T-helper 1 cell (primary cell): Measurements from ENCODE around the gene SNRPN.
"Not testable (repeated sequence)": the region's sequence is repeated elsewhere in the genome, so short reads cannot be mapped to it uniquely, and the experiment has no call there.

Source experiments
- DNase-seq, 5 donors: peaks; one replicate each; pipeline ENCODE4 v3.0.0-alpha.2; 2012 to 2020

Gene SNRPN

DNA sequence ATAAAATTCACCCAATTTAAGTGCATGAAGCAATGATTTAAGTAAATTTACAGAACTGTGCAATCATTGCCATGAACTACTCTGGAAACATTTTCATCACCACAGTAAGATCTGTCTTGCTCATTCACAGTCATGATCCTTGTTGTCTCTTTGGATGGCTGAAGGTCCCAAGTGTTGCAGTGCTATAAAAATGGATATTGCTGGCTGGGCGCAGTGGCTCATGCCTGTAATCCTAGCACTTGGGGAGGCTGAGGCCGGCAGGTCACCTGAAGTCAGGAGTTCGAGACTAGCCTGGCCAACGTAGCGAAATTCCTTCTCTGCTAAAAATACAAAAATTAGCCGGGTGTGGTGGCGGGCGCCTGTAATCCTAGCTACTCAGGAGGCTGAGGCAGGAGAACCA lies 17.0 kb downstream of the SNRPN start:
- no peak for DNase-seq

- DNase-seq: not testable (repeated sequence)
Measured at GRCh38 chr15:24972707-24973106, 17.9 kb downstream of the SNRPN start.

DNA sequence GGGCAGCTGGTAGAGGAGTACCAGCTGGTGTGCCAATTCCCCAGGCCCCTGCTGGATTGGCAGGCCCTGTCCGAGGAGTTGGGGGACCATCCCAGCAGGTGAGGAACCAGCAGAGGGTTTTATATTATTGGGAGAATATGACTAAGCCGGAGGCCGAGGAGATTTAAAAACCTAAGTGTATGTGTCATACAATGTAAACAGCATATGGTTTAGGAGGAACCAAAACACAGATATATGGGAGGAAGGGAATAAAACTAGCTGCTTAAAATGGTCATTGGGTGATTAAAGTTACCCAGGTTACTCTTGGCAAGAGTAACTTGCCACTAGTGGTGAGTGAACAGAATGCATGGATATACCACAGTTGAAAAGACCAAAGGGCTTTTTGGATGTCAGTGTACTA lies 22.1 kb downstream of the SNRPN start:
- no peak for DNase-seq

- DNase-seq: no peak
Measured at GRCh38 chr15:24977686-24978085, 22.9 kb downstream of the SNRPN start.

GRCh38 chr15:24985224-24985623 lies 30.4 kb downstream of the SNRPN start:
- DNase-seq: no peak

- DNase-seq: no peak
Measured at GRCh38 chr15:24986653-24987052, 31.9 kb downstream of the SNRPN start.

DNA sequence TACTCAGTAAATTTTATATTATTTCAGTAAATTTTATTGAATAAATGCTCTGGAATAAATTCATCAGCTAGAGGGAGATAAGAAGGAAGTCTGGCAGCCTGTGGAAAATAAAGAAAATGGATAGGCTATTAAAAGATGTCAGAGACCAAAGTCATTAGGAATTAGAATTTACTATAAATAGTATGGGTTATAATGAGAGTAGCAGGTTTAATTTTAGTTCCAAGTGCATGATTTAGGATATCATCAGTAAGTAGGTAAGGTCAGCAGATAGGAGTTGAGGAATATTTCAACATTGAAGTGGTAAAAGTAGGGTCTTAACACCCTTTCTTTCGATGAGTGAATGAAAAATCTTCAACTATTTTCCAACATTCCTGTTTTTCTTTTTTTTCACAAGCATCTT lies 64.6 kb downstream of the SNRPN start:
- no peak for DNase-seq

DNA sequence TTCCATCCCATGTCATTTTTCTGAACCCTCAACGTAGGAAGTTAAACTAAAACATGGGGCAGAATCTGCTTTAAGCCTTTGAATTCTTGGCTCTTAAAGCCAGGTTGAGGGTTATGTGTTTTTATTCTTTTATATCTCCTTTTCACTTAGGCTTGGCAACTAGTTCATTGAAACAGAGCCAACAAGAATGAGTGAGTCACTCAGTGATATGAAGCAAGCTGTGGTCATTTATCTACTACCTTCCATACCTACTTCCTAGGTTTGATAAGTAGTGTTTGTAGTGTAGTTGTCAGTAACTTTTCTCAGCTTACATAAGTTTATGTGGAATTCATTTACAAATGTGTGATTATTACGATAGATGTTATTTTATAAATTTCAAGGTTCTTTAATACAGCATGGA lies 67.4 kb downstream of the SNRPN start:
- no peak for DNase-seq
